ENCODE measurements around the gene ABCD1. TPM values are rescaled to one million over a fixed set of nuclear protein-coding genes. Genes with fewer than 3 reads are reported as not detected.
A peak's percentile ranks its signal among the peaks of the same experiment; 100 is the strongest.

ABCD1 gene
- total and polyA plus RNA-seq, 2 donors from 2014 or later: 5.2 to 13.7 TPM

- H3K27me3 ChIP-seq (ENCODE audit: control insufficient read depth, insufficient read depth, low read length): no peaks in the 10 kb centered on the region
- no peaks in the 10 kb centered on the region for H3K36me3 ChIP-seq (ENCODE audit: control insufficient read depth in 2 of 3, insufficient read depth in 3 of 3, low read length in 3 of 3)
- FAIRE-seq (no peak), DNase-seq (peak in 4 of 5 donors; percentile 52 to 78 (median 64))
- intact Hi-C loops (cut with DNase I): no loop called here
- no peak within 1 kb of the TSS for H3K4me3 ChIP-seq (ENCODE audit: low read length in 3 of 3)
- no peak for TF ChIP-seq CTCF (IDR thresholded peaks at IDR 0.05; ENCODE audit: borderline replicate concordance, extremely low read depth, insufficient read depth)
- no peaks in the 10 kb centered on the region for H3K9me3 ChIP-seq (ENCODE audit: control insufficient read depth in 2 of 3, insufficient read depth in 1 of 3, low read length in 3 of 3)
- no peak within 1 kb of the TSS for H3K9ac ChIP-seq (ENCODE audit: low read length in 3 of 3)
- H3K4me1 ChIP-seq (ENCODE audit: control insufficient read depth in 2 of 3, insufficient read depth in 2 of 3, low read depth in 1 of 3, low read length in 3 of 3): no peaks in the 10 kb centered on the region
- no peak within 1 kb of the TSS for H3K27ac ChIP-seq (ENCODE audit: low read depth in 2 of 2, low read length in 2 of 2)
These were observed 56.2 kb downstream of the ABCD1 start, which contains the start of gene SRPK3 for GRCh38 chrX:153780678-153781427. Gene SRPK3 (plus strand): TSS chrX:153781041. CDS start chrX:153781087, 46 bp downstream.

- no peak for FAIRE-seq
- H3K27me3 ChIP-seq (ENCODE audit: control insufficient read depth, insufficient read depth, low read length): no peaks in the 10 kb centered on the region
- H3K4me3 ChIP-seq (ENCODE audit: low read length in 3 of 3): no peak overlapping the region
These were observed 56.9 kb downstream of the ABCD1 start for GRCh38 chrX:153781428-153782047.

GRCh38 chrX:153782313-153782712 is 57.7 kb downstream of the ABCD1 start:
- Histone ChIP-seq H3K27me3 (ENCODE audit: control insufficient read depth, insufficient read depth, low read length) (no peaks in the 10 kb centered on the region), H3K4me3 (ENCODE audit: low read length in 3 of 3) (no peak overlapping the region), H3K9me3 (ENCODE audit: control insufficient read depth in 2 of 3, insufficient read depth in 1 of 3, low read length in 3 of 3) (no peaks in the 10 kb centered on the region), H3K4me1 (ENCODE audit: control insufficient read depth in 2 of 3, insufficient read depth in 2 of 3, low read depth in 1 of 3, low read length in 3 of 3) (no peaks in the 10 kb centered on the region), H3K9ac (ENCODE audit: low read length in 3 of 3) (no peak overlapping the region), H3K27ac (ENCODE audit: low read depth in 2 of 2, low read length in 2 of 2) (no peak overlapping the region), H3K36me3 (ENCODE audit: control insufficient read depth in 2 of 3, insufficient read depth in 3 of 3, low read length in 3 of 3) (no peaks in the 10 kb centered on the region)
- intact Hi-C loops (cut with DNase I): no loop called here
- FAIRE-seq: no peak
- no peak for TF ChIP-seq CTCF (IDR thresholded peaks at IDR 0.05; ENCODE audit: borderline replicate concordance, extremely low read depth, insufficient read depth)
- no peak for DNase-seq

More at GRCh38 chrX:153781428-153782047, 56.9 kb downstream of the ABCD1 start:
- intact Hi-C loops (cut with DNase I): no loop called here
- Histone ChIP-seq H3K9me3 (ENCODE audit: control insufficient read depth in 2 of 3, insufficient read depth in 1 of 3, low read length in 3 of 3) (no peaks in the 10 kb centered on the region), H3K4me1 (ENCODE audit: control insufficient read depth in 2 of 3, insufficient read depth in 2 of 3, low read depth in 1 of 3, low read length in 3 of 3) (no peaks in the 10 kb centered on the region), H3K27ac (ENCODE audit: low read depth in 2 of 2, low read length in 2 of 2) (no peak overlapping the region), H3K36me3 (ENCODE audit: control insufficient read depth in 2 of 3, insufficient read depth in 3 of 3, low read length in 3 of 3) (no peaks in the 10 kb centered on the region), H3K9ac (ENCODE audit: low read length in 3 of 3) (no peak overlapping the region)
- no peak for TF ChIP-seq CTCF (IDR thresholded peaks at IDR 0.05; ENCODE audit: borderline replicate concordance, extremely low read depth, insufficient read depth)
- no peak for DNase-seq
